Duodenal mucosa (tissue), 2 donors: ENCODE data around the gene ETV6.
A peak's percentile ranks its signal among the peaks of the same experiment; 100 is the strongest.

Experiments used
- H3K27ac ChIP-seq: one replicate; pipeline ENCODE4 v1.7.0; 2013; ENCODE audit warnings: low read depth, low read length
- H3K27me3 ChIP-seq, 2 donors: one replicate each; pipeline ENCODE4 v1.7.0; 2013; ENCODE audit warnings: low read length in 2 of 2, control low read depth in 1 of 2; ENCODE audit not compliant: insufficient read depth in 2 of 2, control insufficient read depth in 1 of 2
- H3K36me3 ChIP-seq, 2 donors: one replicate each; pipeline ENCODE4 v1.7.0; 2013; ENCODE audit warnings: low read length in 2 of 2, control low read depth in 1 of 2; ENCODE audit not compliant: insufficient read depth in 2 of 2, control insufficient read depth in 1 of 2
- H3K4me1 ChIP-seq, 2 donors: one replicate each; pipeline ENCODE4 v1.7.0; 2013; ENCODE audit warnings: low read length in 2 of 2, control low read depth in 1 of 2; ENCODE audit not compliant: insufficient read depth in 2 of 2, control insufficient read depth in 1 of 2
- H3K4me3 ChIP-seq, 2 donors: one replicate each; pipeline ENCODE4 v1.7.0; 2013; ENCODE audit warnings: low read length in 2 of 2, low read depth in 1 of 2
- H3K9ac ChIP-seq, 2 donors: one replicate each; pipeline ENCODE4 v1.7.0; 2013; ENCODE audit warnings: low read length in 2 of 2, low read depth in 1 of 2
- H3K9me3 ChIP-seq, 2 donors: one replicate each; pipeline ENCODE4 v1.7.0; 2013; ENCODE audit warnings: low read length in 2 of 2, control low read depth in 1 of 2; ENCODE audit not compliant: control insufficient read depth in 1 of 2

Gene ETV6

DNA sequence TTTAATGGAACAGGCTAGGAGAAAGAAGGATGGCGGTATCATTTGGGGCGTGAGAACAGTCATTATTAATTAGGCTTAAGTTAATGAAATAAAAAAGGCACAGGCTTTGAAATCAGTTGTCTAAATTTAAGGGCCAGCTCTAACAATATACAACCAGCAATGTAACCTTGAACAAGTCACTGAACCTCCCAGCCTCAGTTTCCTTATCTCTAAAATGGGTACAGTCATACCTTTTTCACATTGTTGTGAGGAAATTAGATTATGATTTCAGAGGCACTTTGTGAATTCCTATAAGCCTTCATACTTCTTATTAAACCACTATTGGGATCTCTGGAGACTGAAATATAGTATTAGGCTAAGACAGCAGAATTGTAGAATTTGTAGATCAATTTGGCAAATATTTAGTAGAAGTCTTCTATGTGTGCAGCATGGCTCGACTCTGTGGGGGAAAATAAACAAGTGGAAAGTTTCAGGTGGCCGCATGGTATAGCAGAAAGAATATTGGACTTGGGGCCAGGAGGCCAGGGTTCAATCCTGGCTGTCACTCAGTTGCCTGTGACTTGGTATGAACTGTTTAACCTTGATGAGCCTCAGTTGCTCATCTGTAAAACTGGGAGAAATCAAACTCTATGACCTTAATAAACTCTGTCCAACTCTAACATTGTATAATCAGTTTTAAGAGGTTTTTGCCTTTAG is 117.7 kb downstream of the ETV6 start:
- Histone ChIP-seq H3K9ac (no peak overlapping the region), H3K4me1 (peaks cover 61 to 66% of the 10 kb centered on the region in 2 donors), H3K36me3 (no peaks in the 10 kb centered on the region), H3K9me3 (no peaks in the 10 kb centered on the region), H3K27ac (no peak overlapping the region), H3K27me3 (no peaks in the 10 kb centered on the region), H3K4me3 (no peak overlapping the region)

DNA sequence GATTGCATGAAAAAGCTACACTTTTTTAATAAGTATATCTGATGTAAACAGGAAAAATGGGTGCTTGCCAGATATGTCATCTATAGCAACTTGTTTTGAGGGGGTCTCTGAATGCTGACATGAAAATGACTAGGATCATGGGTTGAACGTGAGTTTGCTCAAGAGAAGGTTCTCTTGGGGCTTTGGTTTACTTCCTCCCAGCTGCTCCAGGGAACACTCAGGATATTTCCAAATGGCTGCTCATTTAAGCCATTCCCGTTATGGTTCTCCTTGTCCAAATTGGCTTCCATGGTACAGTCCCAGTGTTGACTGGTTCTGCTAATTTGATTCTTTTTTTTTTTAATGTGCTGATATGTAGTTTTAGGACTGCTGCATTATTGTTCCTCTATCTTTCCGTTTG is 118.3 kb downstream of the ETV6 start:
- Histone ChIP-seq H3K27ac (no peak overlapping the region), H3K9me3 (no peaks in the 10 kb centered on the region), H3K36me3 (no peaks in the 10 kb centered on the region), H3K4me3 (no peak overlapping the region), H3K27me3 (no peaks in the 10 kb centered on the region), H3K4me1 (peaks cover 55 to 60% of the 10 kb centered on the region in 2 donors), H3K9ac (no peak overlapping the region)

GRCh38 chr12:11768233-11768965 is 118.9 kb downstream of the ETV6 start:
- Histone ChIP-seq H3K4me1 (peaks cover 50 to 54% of the 10 kb centered on the region in 2 donors), H3K9me3 (no peaks in the 10 kb centered on the region), H3K36me3 (no peaks in the 10 kb centered on the region), H3K27me3 (no peaks in the 10 kb centered on the region), H3K4me3 (no peak overlapping the region), H3K27ac (no peak overlapping the region), H3K9ac (no peak overlapping the region)

DNA sequence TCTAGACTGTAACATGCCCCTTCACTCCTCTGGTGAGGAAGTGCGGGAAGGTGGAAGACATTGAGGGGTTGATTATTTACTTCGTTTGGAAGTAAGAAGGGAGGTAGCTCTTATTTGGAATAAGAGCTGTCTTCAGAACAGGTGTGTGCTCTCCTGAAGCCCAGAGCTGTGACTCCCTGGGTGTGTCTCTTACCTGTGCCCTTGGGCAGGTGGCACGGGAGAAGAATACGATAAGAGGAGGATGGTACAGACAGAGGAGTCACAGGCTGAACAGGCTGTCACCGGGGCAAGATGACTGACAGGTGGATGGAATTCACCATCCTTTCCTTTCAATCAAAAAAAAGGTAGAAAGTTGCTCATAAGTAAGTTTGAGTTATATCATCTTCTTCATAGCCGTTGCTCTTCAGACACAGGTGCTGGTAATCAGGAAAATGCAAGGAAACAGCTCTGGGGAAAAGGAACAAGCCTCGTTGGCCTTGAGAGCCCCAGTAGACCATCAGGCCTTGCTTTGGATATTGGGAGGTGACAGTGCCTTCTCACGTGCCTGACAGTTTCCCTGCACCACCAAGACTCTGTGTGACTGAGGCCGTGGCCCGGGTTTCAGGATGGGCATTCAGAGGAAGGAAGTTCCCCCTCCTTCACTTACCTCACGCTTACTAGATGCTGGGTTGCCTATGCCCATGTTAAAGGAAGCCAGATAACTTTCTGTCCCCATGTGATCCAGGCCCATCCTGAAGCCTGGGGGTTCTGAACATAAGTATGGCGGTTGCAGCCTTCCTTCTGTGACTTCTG is 120.4 kb downstream of the ETV6 start:
- peaks cover 45 to 47% of the 10 kb centered on the region in 2 donors for H3K4me1 ChIP-seq
- H3K9ac ChIP-seq: no peak overlapping the region
- H3K27me3 ChIP-seq: no peaks in the 10 kb centered on the region
- H3K9me3 ChIP-seq: no peaks in the 10 kb centered on the region
- H3K36me3 ChIP-seq: no peaks in the 10 kb centered on the region
- no peak overlapping the region for H3K4me3 ChIP-seq
- no peak overlapping the region for H3K27ac ChIP-seq

GRCh38 chr12:11771356-11771755 is 121.9 kb downstream of the ETV6 start:
- no peaks in the 10 kb centered on the region for H3K27me3 ChIP-seq
- H3K36me3 ChIP-seq: no peaks in the 10 kb centered on the region
- H3K9ac ChIP-seq: no peak overlapping the region
- H3K4me3 ChIP-seq: no peak overlapping the region
- H3K9me3 ChIP-seq: no peaks in the 10 kb centered on the region
- H3K27ac ChIP-seq: no peak overlapping the region
- peaks cover 38 to 41% of the 10 kb centered on the region in 2 donors for H3K4me1 ChIP-seq

DNA sequence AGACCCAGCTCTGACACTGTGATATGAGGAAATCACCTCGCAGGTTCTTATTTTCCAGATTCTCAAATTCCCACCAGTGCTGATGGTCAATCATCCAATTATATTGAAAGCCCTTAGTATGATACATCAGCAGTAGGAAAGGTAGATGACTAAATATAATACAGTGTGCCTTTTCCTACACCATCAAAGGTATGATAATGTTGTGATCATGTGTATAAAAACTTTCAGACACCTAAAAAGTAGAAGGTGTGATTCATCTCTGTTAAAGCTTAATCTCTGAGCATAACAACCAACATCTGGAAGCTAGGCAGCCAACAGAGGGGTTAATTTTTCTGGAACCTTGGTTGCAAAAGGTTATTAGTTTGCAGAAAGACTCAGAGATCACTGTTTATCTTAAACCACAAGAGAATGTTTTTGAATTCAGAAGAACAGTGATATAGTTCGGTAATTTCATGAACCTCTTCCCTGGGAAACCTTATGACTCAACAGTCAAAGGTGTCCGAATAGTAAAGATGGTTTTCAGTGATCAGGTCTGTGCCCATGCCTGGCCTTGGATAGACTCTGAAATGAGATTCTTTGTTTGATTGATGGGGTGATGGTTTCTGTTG is 122.5 kb downstream of the ETV6 start:
- Histone ChIP-seq H3K9ac (no peak overlapping the region), H3K4me1 (peaks cover 33 to 36% of the 10 kb centered on the region in 2 donors), H3K27ac (no peak overlapping the region), H3K9me3 (no peaks in the 10 kb centered on the region), H3K4me3 (no peak overlapping the region), H3K27me3 (no peaks in the 10 kb centered on the region), H3K36me3 (no peaks in the 10 kb centered on the region)

DNA sequence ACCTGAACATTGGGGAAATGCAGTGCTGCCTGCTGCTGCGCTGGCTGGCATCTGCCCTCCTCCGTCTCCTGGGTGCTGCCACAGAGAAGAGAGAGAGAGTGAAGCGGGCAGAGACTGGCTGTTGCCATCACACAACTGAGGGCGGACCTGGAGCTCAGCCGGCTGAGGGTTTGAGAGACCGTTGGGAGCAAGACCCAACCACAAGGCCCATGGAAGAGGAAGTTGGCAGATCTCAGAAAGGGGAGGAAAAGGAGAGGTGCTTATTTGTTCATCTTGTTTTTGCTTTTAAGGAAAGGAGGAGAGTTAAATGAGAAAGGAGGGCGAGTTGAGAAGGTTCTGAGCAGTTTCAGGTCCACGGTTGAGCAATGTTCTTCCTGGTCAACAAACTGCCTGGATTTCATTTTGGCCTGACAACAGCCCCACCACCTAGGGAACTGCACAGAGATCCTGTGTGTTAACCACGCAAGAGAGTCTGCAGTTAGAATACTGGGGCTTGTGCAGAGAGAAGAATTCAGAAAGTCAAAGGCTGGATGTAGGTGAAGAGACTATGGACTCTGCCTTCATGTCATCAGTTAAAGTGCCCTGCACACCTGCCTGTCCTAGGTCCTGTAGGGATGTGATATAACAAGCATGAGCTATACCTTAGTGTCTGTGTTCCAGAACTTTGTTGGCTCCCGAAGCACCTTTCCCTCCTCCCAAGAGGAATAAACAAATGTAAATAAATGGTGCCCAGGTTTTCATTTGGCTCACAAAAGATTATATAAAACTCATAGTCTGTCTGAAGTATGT is 124.6 kb downstream of the ETV6 start:
- no peaks in the 10 kb centered on the region for H3K9me3 ChIP-seq
- H3K27me3 ChIP-seq: no peaks in the 10 kb centered on the region
- no peak overlapping the region for H3K4me3 ChIP-seq
- no peak overlapping the region for H3K27ac ChIP-seq
- no peak overlapping the region for H3K9ac ChIP-seq
- H3K4me1 ChIP-seq: peaks cover 16 to 21% of the 10 kb centered on the region in 2 donors
- H3K36me3 ChIP-seq: no peaks in the 10 kb centered on the region

DNA sequence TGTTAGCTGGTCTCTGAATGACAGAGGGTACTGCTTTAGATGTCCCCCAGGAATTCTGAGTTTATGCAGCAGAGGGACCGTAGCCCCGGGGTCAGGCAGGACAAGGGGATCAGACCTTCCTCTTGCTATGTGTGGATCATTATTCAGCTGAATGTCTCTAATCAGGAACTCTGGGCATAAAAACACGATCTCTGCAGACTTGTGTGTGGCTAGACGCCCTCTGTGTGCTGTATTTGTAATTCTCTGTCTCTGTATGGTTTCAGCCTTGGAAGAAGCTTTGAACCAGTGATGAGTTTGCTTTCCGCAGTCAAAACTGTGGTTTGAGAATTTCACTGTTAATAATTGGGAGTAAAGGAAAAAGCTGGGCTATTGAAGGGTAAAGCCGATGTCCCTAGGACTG is 125.3 kb downstream of the ETV6 start:
- no peaks in the 10 kb centered on the region for H3K27me3 ChIP-seq
- H3K4me1 ChIP-seq: peaks cover 10 to 14% of the 10 kb centered on the region in 2 donors
- no peaks in the 10 kb centered on the region for H3K9me3 ChIP-seq
- no peak overlapping the region for H3K4me3 ChIP-seq
- H3K27ac ChIP-seq: no peak overlapping the region
- H3K9ac ChIP-seq: peak overlapping the region in 1 of 2 donors; percentile 6
- H3K36me3 ChIP-seq: no peaks in the 10 kb centered on the region

DNA sequence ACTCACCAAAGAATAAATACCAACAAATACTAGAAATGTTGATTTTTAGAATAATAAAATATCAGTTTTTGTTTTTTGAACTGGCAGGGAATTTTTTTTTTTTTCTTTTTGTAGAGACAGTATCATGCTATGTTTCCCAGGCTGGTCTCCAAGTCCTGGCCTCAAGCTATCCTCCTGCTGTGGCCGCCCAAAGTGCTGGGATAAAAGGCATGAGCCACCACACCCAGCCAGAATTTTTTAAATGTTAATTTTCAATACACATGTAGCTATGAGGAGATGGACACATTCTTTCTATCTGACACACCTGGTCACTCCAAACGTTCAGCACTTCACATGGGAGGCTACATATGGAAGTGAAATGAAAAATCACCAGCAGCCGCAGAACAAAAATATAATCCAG is 126.8 kb downstream of the ETV6 start:
- Histone ChIP-seq H3K27me3 (no peaks in the 10 kb centered on the region), H3K36me3 (no peaks in the 10 kb centered on the region), H3K4me1 (peaks cover 7 to 17% of the 10 kb centered on the region in 2 donors), H3K4me3 (no peak overlapping the region), H3K9me3 (no peaks in the 10 kb centered on the region), H3K9ac (no peak overlapping the region), H3K27ac (no peak overlapping the region)
